ENCODE measurements around the gene FBXO17.

GRCh38 chr19:38908911-38909310, 66.6 kb downstream of the FBXO17 start:
- TF ChIP-seq CTCF (IDR thresholded peaks at IDR 0.05) (no peak), POLR2A (IDR thresholded peaks at IDR 0.05) (no peak)
